Measurements from ENCODE around the gene NCOA1.

Gene NCOA1

GRCh38 chr2:24763843-24764242, 272.8 kb downstream of the NCOA1 start:
- Histone ChIP-seq H3F3A (ENCODE audit: insufficient read depth, low read length) (no peaks in the 10 kb centered on the region), H3K79me2 (ENCODE audit: insufficient read depth, low read length) (no peaks in the 10 kb centered on the region), H3K4me3 (ENCODE audit: low read depth, low read length, poor library complexity, severe bottlenecking) (no peak overlapping the region), H2AFZ (ENCODE audit: low read length) (no peak overlapping the region), H3K4me2 (ENCODE audit: low read length) (no peak overlapping the region), H3K36me3 (ENCODE audit: insufficient read depth, low read length) (peaks cover 12% of the 10 kb centered on the region; the same call in 1 of the 2 replicates), H3K27me3 (ENCODE audit: insufficient read depth, low read length) (no peaks in the 10 kb centered on the region), H3K27ac (ENCODE audit: low read depth, low read length, poor library complexity, severe bottlenecking) (no peak overlapping the region), H4K20me1 (ENCODE audit: insufficient read depth, low read length) (no peaks in the 10 kb centered on the region), H3K9me2 (ENCODE audit: low read depth, low read length) (no peaks in the 10 kb centered on the region), H3K4me1 (ENCODE audit: insufficient read depth, low read length, severe bottlenecking) (no peaks in the 10 kb centered on the region), H3K9me3 (ENCODE audit: low read length) (no peaks in the 10 kb centered on the region), H3K9ac (ENCODE audit: low read length) (no peak overlapping the region)
- TF ChIP-seq EZH2 (IDR thresholded peaks at IDR 0.05; ENCODE audit: borderline replicate concordance, low read length): no peak
- TF ChIP-seq CTCF (IDR thresholded peaks at IDR 0.05; ENCODE audit: low read length): no peak

- H3K27me3 ChIP-seq (ENCODE audit: insufficient read depth, low read length): no peaks in the 10 kb centered on the region
- TF ChIP-seq CTCF (IDR thresholded peaks at IDR 0.05; ENCODE audit: low read length) (no peak), EZH2 (IDR thresholded peaks at IDR 0.05; ENCODE audit: borderline replicate concordance, low read length) (no peak)
- no peak overlapping the region for H2AFZ ChIP-seq (ENCODE audit: low read length)
- H3K9me3 ChIP-seq (ENCODE audit: low read length): no peaks in the 10 kb centered on the region
- no peaks in the 10 kb centered on the region for H3K79me2 ChIP-seq (ENCODE audit: insufficient read depth, low read length)
- peaks cover 9% of the 10 kb centered on the region; the same call in 1 of the 2 replicates for H3K36me3 ChIP-seq (ENCODE audit: insufficient read depth, low read length)
- no peak overlapping the region for H3K9ac ChIP-seq (ENCODE audit: low read length)
- no peaks in the 10 kb centered on the region for H3F3A ChIP-seq (ENCODE audit: insufficient read depth, low read length)
- H3K27ac ChIP-seq (ENCODE audit: low read depth, low read length, poor library complexity, severe bottlenecking): no peak overlapping the region
- H4K20me1 ChIP-seq (ENCODE audit: insufficient read depth, low read length): no peaks in the 10 kb centered on the region
- no peaks in the 10 kb centered on the region for H3K4me1 ChIP-seq (ENCODE audit: insufficient read depth, low read length, severe bottlenecking)
- no peaks in the 10 kb centered on the region for H3K9me2 ChIP-seq (ENCODE audit: low read depth, low read length)
- H3K4me2 ChIP-seq (ENCODE audit: low read length): no peak overlapping the region
- no peak overlapping the region for H3K4me3 ChIP-seq (ENCODE audit: low read depth, low read length, poor library complexity, severe bottlenecking)
Observed at GRCh38 chr2:24766609-24767008, 275.6 kb downstream of the NCOA1 start.

- no peaks in the 10 kb centered on the region for H3K79me2 ChIP-seq (ENCODE audit: insufficient read depth, low read length)
- no peak overlapping the region for H2AFZ ChIP-seq (ENCODE audit: low read length)
- no peaks in the 10 kb centered on the region for H3F3A ChIP-seq (ENCODE audit: insufficient read depth, low read length)
- H3K4me3 ChIP-seq (ENCODE audit: low read depth, low read length, poor library complexity, severe bottlenecking): no peak overlapping the region
- peaks cover 3% of the 10 kb centered on the region; the same call in 1 of the 2 replicates for H3K36me3 ChIP-seq (ENCODE audit: insufficient read depth, low read length)
- H3K4me2 ChIP-seq (ENCODE audit: low read length): no peak overlapping the region
- no peaks in the 10 kb centered on the region for H3K4me1 ChIP-seq (ENCODE audit: insufficient read depth, low read length, severe bottlenecking)
- no peaks in the 10 kb centered on the region for H3K9me2 ChIP-seq (ENCODE audit: low read depth, low read length)
- TF ChIP-seq CTCF (IDR thresholded peaks at IDR 0.05; ENCODE audit: low read length) (no peak), EZH2 (IDR thresholded peaks at IDR 0.05; ENCODE audit: borderline replicate concordance, low read length) (no peak)
- no peaks in the 10 kb centered on the region for H3K9me3 ChIP-seq (ENCODE audit: low read length)
- H3K9ac ChIP-seq (ENCODE audit: low read length): no peak overlapping the region
- H3K27me3 ChIP-seq (ENCODE audit: insufficient read depth, low read length): no peaks in the 10 kb centered on the region
- H3K27ac ChIP-seq (ENCODE audit: low read depth, low read length, poor library complexity, severe bottlenecking): no peak overlapping the region
- no peaks in the 10 kb centered on the region for H4K20me1 ChIP-seq (ENCODE audit: insufficient read depth, low read length)
Observed at GRCh38 chr2:24768013-24768412, 277.0 kb downstream of the NCOA1 start.
